HepG2 (cell line): ENCODE measurements around the gene ARHGEF37. TPM values are rescaled to one million over a fixed set of nuclear protein-coding genes. Genes with fewer than 3 reads are reported as not detected.

Source experiments
- ATAC-seq: fragments of 200-7000 bp; cut with Tn5 transposase; 3 replicates; pipeline ENCODE4 v1.9.1; 2020; ENCODE audit warnings: mild to moderate bottlenecking, moderate library complexity
- BruUV-seq: library from RNA; stranded (reverse); fragments of 400-500 nt; replicated peaks from 2 replicates; lab custom pipeline; 2021; lab: Mats Ljungman, UMichigan
- CTCF ChIA-PET: fragments of 300-600 bp; formaldehyde crosslinking; extraction: SDS; loops from one replicate; lab custom pipeline; 2021; ENCODE audit warnings: low total read pairs, inconsistent platforms, low intra/inter-chr PET ratio; lab: Yijun Ruan, JAX
- POLR2A ChIA-PET: fragments of 350-600 bp; sonication (Branson Sonifier 250); formaldehyde crosslinking; loops from one replicate; lab custom pipeline; 2020; ENCODE audit warnings: antibody characterized with exemption, inconsistent platforms; lab: Yijun Ruan, JAX
- DNase-seq: peaks from one replicate; pipeline ENCODE4 v3.0.0-alpha.2; 2015; ENCODE audit warnings: low spot score
- FAIRE-seq: peaks from 3 replicates; lab custom pipeline; 2011; peaks lifted over from hg19 to GRCh38; lab: Jason Lieb, UNC
- H2AFZ ChIP-seq: one replicate; pipeline ENCODE4 v1.6.1; 2011; ENCODE audit warnings: low read length, inconsistent platforms
- H3K27ac ChIP-seq: fragments of 300-600 bp; 3 replicates; pipeline ENCODE4 v1.8.0; 2011; ENCODE audit warnings: mixed run types, mild to moderate bottlenecking, mixed read lengths, low read length, inconsistent platforms; ENCODE audit not compliant: insufficient read depth; ENCODE audit errors: extremely low read length
- H3K27me3 ChIP-seq, 2 experiments: fragments of 200-600 bp in 1 of 2; 2 replicates in 1 of 2; 3 replicates in 1 of 2; pipeline versions ENCODE4 v1.6.0 to v1.8.0; 2011; ENCODE audit warnings: low read length in 2 of 2, mild to moderate bottlenecking in 2 of 2, moderate library complexity in 2 of 2, inconsistent platforms in 1 of 2; ENCODE audit not compliant: insufficient read depth in 2 of 2, control insufficient read depth in 1 of 2
- H3K36me3 ChIP-seq, 2 experiments: fragments of 200-600 bp in 1 of 2; replicated peaks in 1 of 2; 2 replicates in 1 of 2; 3 replicates in 1 of 2; pipeline versions ENCODE4 v1.5.1 to v1.8.0; 2011; ENCODE audit warnings: low read length in 2 of 2, inconsistent platforms in 1 of 2; ENCODE audit not compliant: insufficient read depth in 2 of 2, control insufficient read depth in 1 of 2
- H3K4me1 ChIP-seq: 2 replicates; pipeline ENCODE4 v1.5.1; 2012; ENCODE audit warnings: low read length, inconsistent platforms; ENCODE audit not compliant: insufficient read depth
- H3K4me2 ChIP-seq: 2 replicates; pipeline ENCODE4 v1.6.0; 2011; ENCODE audit warnings: low read depth, low read length, inconsistent platforms
- H3K4me3 ChIP-seq, 3 experiments: fragments of 200-600 bp in 1 of 3; sonication (generic), shearing (Covaris generic) in 1 of 3; replicated peaks in 1 of 3; 2 replicates each; pipeline ENCODE4 v1.5.1; 2011 to 2016; ENCODE audit warnings: low read length in 3 of 3, inconsistent platforms in 2 of 3, low read depth in 2 of 3, mild to moderate bottlenecking in 2 of 3, control low read depth in 1 of 3, mixed read lengths in 1 of 3; ENCODE audit not compliant: insufficient read depth in 1 of 3
- H3K79me2 ChIP-seq: one replicate; pipeline ENCODE4 v1.6.1; 2011; ENCODE audit warnings: low read length, inconsistent platforms; ENCODE audit not compliant: insufficient read depth
- H3K9ac ChIP-seq: 2 replicates; pipeline ENCODE4 v1.6.0; 2011; ENCODE audit warnings: mild to moderate bottlenecking, low read depth, low read length, inconsistent platforms; ENCODE audit not compliant: insufficient read depth
- H3K9me3 ChIP-seq: 2 replicates; pipeline ENCODE4 v1.5.1; 2012; ENCODE audit warnings: mild to moderate bottlenecking, low read length
- H4K20me1 ChIP-seq: 2 replicates; pipeline ENCODE4 v1.6.0; 2011; ENCODE audit warnings: inconsistent platforms, mild to moderate bottlenecking, low read length, moderate library complexity; ENCODE audit not compliant: insufficient read depth
- FOXA3 ChIP-seq: IDR thresholded peaks from 2 replicates; pipeline ENCODE4 v1.6.1; 2016; ENCODE audit warnings: missing genetic modification reagents, missing compliant biosample characterization
- RXRB ChIP-seq: IDR thresholded peaks from 2 replicates; pipeline ENCODE4 v1.6.1; 2016; ENCODE audit warnings: borderline replicate concordance, missing genetic modification reagents, missing compliant biosample characterization
- SOX5 ChIP-seq: IDR thresholded peaks from 2 replicates; pipeline ENCODE4 v1.6.1; 2016; ENCODE audit warnings: borderline replicate concordance
- XBP1 ChIP-seq: sonication (generic); formaldehyde crosslinking; IDR thresholded peaks from 2 replicates; pipeline ENCODE4 v1.5.0; 2020; ENCODE audit warnings: missing genetic modification reagents
- ZNF629 ChIP-seq: sonication (generic); formaldehyde crosslinking; conservative IDR thresholded peaks from 2 replicates; pipeline ENCODE4 v1.5.0; 2020; ENCODE audit warnings: missing genetic modification reagents
- in situ Hi-C: cut with HindIII; loops from 2 replicates; pipeline ENCODE4 v1.10.0; 2017; ENCODE audit warnings: low pct_unique_long_range_greater_than_20kb; ENCODE audit not compliant: extremely low pct_ligation_motif_present
- intact Hi-C: fragments of 100-400 bp; cut with micrococcal nuclease; formaldehyde crosslinking; loops from one replicate; pipeline ENCODE4 v1.10.0; 2022; ENCODE audit not compliant: unreplicated experiment
- polyA plus RNA-seq, 8 experiments: library from polyadenylated mRNA; depleted of rRNA in 3 of 8; stranded (reverse) in 7 of 8; unstranded in 1 of 8; fragments of >200 nt; fragmentation: Illumina TruSeq in 4 of 8; extraction: Trizol in 4 of 8; gene quantifications; 2 replicates each; pipeline versions ENCODE4 v1.2.1 to v1.2.3, GENCODE V29; 2011 to 2016; ENCODE audit warnings: low read depth in 4 of 8, missing spikeins in 1 of 8, mixed read lengths in 1 of 8; ENCODE audit not compliant: insufficient read depth in 1 of 8
- total RNA-seq, 5 experiments: library from RNA; depleted of rRNA; stranded (reverse); fragments of >200 nt; fragmentation: Illumina TruSeq; extraction: Trizol; gene quantifications; 2 replicates each; pipeline ENCODE4 v1.2.3, GENCODE V29; 2016; ENCODE audit warnings: low read depth in 1 of 5
- TF ChIP-seq, protein P1 (sequence below): sonication (generic); formaldehyde crosslinking; conservative IDR thresholded peaks from 2 replicates; pipeline ENCODE4 v1.4.0; 2020; ENCODE audit warnings: mild to moderate bottlenecking, missing genetic modification reagents, moderate library complexity
- TF ChIP-seq, protein P2 (sequence below): IDR thresholded peaks from 2 replicates; pipeline ENCODE4 v1.4.0; 2020; ENCODE audit warnings: mild to moderate bottlenecking, missing genetic modification reagents

ARHGEF37 gene
- total and polyA plus RNA-seq, 2 of the 13 experiments (the other 11 are each of a cell fraction or from before 2014, with no cell fraction given): 0.18 to 0.27 TPM

DNA sequence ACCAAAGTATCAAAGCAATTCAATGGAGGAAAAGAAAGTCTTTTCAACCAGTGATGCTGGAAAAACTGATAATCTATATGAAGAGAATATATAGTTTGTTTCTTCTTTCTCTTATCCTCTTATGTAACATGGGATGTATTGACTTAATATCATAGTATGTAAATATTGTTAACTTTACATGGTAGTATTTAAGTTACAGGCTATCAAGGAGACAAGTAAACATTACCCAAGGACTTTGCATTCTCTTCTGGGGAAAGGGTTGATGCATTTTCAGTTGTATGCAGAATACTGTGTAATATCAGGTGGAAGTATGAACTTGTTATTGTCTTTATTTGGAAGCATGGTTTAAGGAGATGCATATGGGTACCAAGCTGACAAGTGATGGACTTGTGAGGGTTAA, 9.1 kb upstream of the ARHGEF37 start:
- CTCF ChIA-PET: no interaction called here
- Histone ChIP-seq H2AFZ (no peak overlapping the region), H3K9ac (no peak overlapping the region), H3K4me3 (no peak overlapping the region), H4K20me1 (no peaks in the 10 kb centered on the region), H3K79me2 (no peaks in the 10 kb centered on the region), H3K36me3 (no peaks in the 10 kb centered on the region), H3K4me2 (no peak overlapping the region), H3K27me3 (0 out of 5 replicates have a peak, but pooled peaks cover 0 to 4% of the 10 kb centered on the region in 2 experiments), H3K4me1 (peaks cover 16% of the 10 kb centered on the region), H3K27ac (no peak overlapping the region), H3K9me3 (no peaks in the 10 kb centered on the region)
- in situ Hi-C loops (loop anchor here (25.0 kb wide), 1 partner anchor 435 kb away; the partner anchor contains the start of gene ABLIM3), intact Hi-C loops (loop anchor here (10.0 kb wide), 1 partner anchor 447 kb away; no protein-coding TSS in a partner anchor)
- no peak for DNase-seq
- no TSS peak for BruUV-seq
- POLR2A ChIA-PET: no interaction called here
- ATAC-seq: no peak; the same call in 2 of the 3 replicates
- FAIRE-seq: no peak
- TF ChIP-seq SOX5 (CRISPR knock-in tag) (peak; percentile 26; the same call in 1 of the 2 replicates), FOXA3 (CRISPR knock-in tag) (peak; percentile 54), ZNF629 (CRISPR knock-in tag) (peak; percentile 53; the same call in 1 of the 2 replicates), XBP1 (CRISPR knock-in tag) (no peak), RXRB (CRISPR knock-in tag) (0 out of 2 replicates have a peak, but pooled peaks have one; percentile 25)
- TF ChIP-seq, protein P1, sequence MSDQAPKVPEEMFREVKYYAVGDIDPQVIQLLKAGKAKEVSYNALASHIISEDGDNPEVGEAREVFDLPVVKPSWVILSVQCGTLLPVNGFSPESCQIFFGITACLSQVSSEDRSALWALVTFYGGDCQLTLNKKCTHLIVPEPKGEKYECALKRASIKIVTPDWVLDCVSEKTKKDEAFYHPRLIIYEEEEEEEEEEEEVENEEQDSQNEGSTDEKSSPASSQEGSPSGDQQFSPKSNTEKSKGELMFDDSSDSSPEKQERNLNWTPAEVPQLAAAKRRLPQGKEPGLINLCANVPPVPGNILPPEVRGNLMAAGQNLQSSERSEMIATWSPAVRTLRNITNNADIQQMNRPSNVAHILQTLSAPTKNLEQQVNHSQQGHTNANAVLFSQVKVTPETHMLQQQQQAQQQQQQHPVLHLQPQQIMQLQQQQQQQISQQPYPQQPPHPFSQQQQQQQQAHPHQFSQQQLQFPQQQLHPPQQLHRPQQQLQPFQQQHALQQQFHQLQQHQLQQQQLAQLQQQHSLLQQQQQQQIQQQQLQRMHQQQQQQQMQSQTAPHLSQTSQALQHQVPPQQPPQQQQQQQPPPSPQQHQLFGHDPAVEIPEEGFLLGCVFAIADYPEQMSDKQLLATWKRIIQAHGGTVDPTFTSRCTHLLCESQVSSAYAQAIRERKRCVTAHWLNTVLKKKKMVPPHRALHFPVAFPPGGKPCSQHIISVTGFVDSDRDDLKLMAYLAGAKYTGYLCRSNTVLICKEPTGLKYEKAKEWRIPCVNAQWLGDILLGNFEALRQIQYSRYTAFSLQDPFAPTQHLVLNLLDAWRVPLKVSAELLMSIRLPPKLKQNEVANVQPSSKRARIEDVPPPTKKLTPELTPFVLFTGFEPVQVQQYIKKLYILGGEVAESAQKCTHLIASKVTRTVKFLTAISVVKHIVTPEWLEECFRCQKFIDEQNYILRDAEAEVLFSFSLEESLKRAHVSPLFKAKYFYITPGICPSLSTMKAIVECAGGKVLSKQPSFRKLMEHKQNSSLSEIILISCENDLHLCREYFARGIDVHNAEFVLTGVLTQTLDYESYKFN: 0 out of 2 replicates have a peak, but pooled peaks have one; percentile 30
- TF ChIP-seq, protein P2, sequence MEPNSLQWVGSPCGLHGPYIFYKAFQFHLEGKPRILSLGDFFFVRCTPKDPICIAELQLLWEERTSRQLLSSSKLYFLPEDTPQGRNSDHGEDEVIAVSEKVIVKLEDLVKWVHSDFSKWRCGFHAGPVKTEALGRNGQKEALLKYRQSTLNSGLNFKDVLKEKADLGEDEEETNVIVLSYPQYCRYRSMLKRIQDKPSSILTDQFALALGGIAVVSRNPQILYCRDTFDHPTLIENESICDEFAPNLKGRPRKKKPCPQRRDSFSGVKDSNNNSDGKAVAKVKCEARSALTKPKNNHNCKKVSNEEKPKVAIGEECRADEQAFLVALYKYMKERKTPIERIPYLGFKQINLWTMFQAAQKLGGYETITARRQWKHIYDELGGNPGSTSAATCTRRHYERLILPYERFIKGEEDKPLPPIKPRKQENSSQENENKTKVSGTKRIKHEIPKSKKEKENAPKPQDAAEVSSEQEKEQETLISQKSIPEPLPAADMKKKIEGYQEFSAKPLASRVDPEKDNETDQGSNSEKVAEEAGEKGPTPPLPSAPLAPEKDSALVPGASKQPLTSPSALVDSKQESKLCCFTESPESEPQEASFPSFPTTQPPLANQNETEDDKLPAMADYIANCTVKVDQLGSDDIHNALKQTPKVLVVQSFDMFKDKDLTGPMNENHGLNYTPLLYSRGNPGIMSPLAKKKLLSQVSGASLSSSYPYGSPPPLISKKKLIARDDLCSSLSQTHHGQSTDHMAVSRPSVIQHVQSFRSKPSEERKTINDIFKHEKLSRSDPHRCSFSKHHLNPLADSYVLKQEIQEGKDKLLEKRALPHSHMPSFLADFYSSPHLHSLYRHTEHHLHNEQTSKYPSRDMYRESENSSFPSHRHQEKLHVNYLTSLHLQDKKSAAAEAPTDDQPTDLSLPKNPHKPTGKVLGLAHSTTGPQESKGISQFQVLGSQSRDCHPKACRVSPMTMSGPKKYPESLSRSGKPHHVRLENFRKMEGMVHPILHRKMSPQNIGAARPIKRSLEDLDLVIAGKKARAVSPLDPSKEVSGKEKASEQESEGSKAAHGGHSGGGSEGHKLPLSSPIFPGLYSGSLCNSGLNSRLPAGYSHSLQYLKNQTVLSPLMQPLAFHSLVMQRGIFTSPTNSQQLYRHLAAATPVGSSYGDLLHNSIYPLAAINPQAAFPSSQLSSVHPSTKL (CRISPR knock-in tag): peak; percentile 54; the same call in 1 of the 2 replicates
